ENCODE measurements around the gene AQP9.
"Not testable (repeated sequence)": the region's sequence is repeated elsewhere in the genome, so short reads cannot be mapped to it uniquely, and the experiment has no call there.

Gene AQP9

GRCh38 chr15:58179741-58180381, 41.7 kb downstream of the AQP9 start:
- peak; percentile 73 for DNase-seq (ENCODE audit: low read depth)

GRCh38 chr15:58182460-58183163, 44.4 kb downstream of the AQP9 start:
- peak; percentile 59 for DNase-seq (ENCODE audit: low read depth)

GRCh38 chr15:58185439-58185838, 47.3 kb downstream of the AQP9 start:
- no peak for DNase-seq (ENCODE audit: low read depth)

- no peak for DNase-seq (ENCODE audit: low read depth)
Observed at GRCh38 chr15:58189148-58189811, 51.1 kb downstream of the AQP9 start.

- peak; percentile 21 for DNase-seq (ENCODE audit: low read depth)
Observed at GRCh38 chr15:58190419-58190818, 52.2 kb downstream of the AQP9 start.

GRCh38 chr15:58193636-58194035, 55.5 kb downstream of the AQP9 start:
- DNase-seq (ENCODE audit: low read depth), result not testable (repeated sequence)

- no peak for DNase-seq (ENCODE audit: low read depth)
Observed at GRCh38 chr15:58200739-58201138, 62.6 kb downstream of the AQP9 start.

GRCh38 chr15:58201516-58201915, 63.3 kb downstream of the AQP9 start:
- DNase-seq (ENCODE audit: low read depth), result no peak

- DNase-seq (ENCODE audit: low read depth), result peak; percentile 67
Observed at GRCh38 chr15:58203537-58203936, 65.4 kb downstream of the AQP9 start.

GRCh38 chr15:58206151-58206550, 68.0 kb downstream of the AQP9 start:
- DNase-seq (ENCODE audit: low read depth), result no peak

GRCh38 chr15:58208217-58208616, 70.0 kb downstream of the AQP9 start:
- DNase-seq (ENCODE audit: low read depth), result not testable (repeated sequence)

GRCh38 chr15:58209007-58209481, 70.9 kb downstream of the AQP9 start:
- DNase-seq (ENCODE audit: low read depth), result not testable (repeated sequence)

GRCh38 chr15:58210031-58210430, 71.8 kb downstream of the AQP9 start:
- not testable (repeated sequence) for DNase-seq (ENCODE audit: low read depth)

GRCh38 chr15:58212909-58213526, 74.8 kb downstream of the AQP9 start:
- peak; percentile 55 for DNase-seq (ENCODE audit: low read depth)

- no peak for DNase-seq (ENCODE audit: low read depth)
Observed at GRCh38 chr15:58213587-58214338, 75.6 kb downstream of the AQP9 start.

- no peak for DNase-seq (ENCODE audit: low read depth)
Observed at GRCh38 chr15:58214591-58215340, 76.6 kb downstream of the AQP9 start.

- DNase-seq (ENCODE audit: low read depth), result peak; percentile 14
Observed at GRCh38 chr15:58217460-58217859, 79.3 kb downstream of the AQP9 start.

GRCh38 chr15:58221591-58222241, 83.5 kb downstream of the AQP9 start:
- peak; percentile 42 for DNase-seq (ENCODE audit: low read depth)

GRCh38 chr15:58222679-58223078, 84.5 kb downstream of the AQP9 start:
- no peak for DNase-seq (ENCODE audit: low read depth)

GRCh38 chr15:58223432-58223831, 85.3 kb downstream of the AQP9 start:
- DNase-seq (ENCODE audit: low read depth), result no peak

GRCh38 chr15:58224068-58224467, 85.9 kb downstream of the AQP9 start:
- no peak for DNase-seq (ENCODE audit: low read depth)

All from ELR (cell line).